IMR-90 (cell line): ENCODE data around the gene STING1. TPM values are rescaled to one million over a fixed set of nuclear protein-coding genes. Genes with fewer than 3 reads are reported as not detected.

Experiments
- ATAC-seq: fragments of 200-7000 bp; cut with Tn5 transposase; 2 replicates; pipeline ENCODE4 v1.9.1; 2020; ENCODE audit warnings: low read depth, mild to moderate bottlenecking, moderate library complexity
- BruUV-seq: library from RNA; stranded (reverse); fragments of 400-500 nt; replicated peaks from 2 replicates; lab custom pipeline; 2021; lab: Mats Ljungman, UMichigan
- CTCF ChIA-PET: fragments of 300-600 bp; formaldehyde crosslinking; extraction: SDS; loops from one replicate; lab custom pipeline; 2021; ENCODE audit warnings: antibody characterized with exemption; lab: Yijun Ruan, JAX
- POLR2A ChIA-PET: fragments of 300-600 bp; sonication (Branson Sonifier 250); formaldehyde crosslinking; loops from one replicate; lab custom pipeline; 2022; ENCODE audit warnings: antibody characterized with exemption; ENCODE audit not compliant: unreplicated experiment; lab: Charles Lee
- DNase-seq: peaks from one replicate; pipeline ENCODE4 v3.0.0; 2013
- H2AFZ ChIP-seq: replicated peaks from 2 replicates; pipeline ENCODE3; 2013; ENCODE audit warnings: low read length, mild to moderate bottlenecking; ENCODE audit not compliant: poor library complexity
- H2AK5ac ChIP-seq: 2 replicates; pipeline ENCODE4 v1.6.1; 2013; ENCODE audit warnings: low read depth, low read length, inconsistent platforms
- H2AK9ac ChIP-seq: replicated peaks from 2 replicates; pipeline ENCODE3; 2013; ENCODE audit warnings: mild to moderate bottlenecking, low read depth, low read length, moderate library complexity; ENCODE audit not compliant: poor library complexity
- H2BK120ac ChIP-seq: 2 replicates; pipeline ENCODE4 v1.6.1; 2013; ENCODE audit warnings: low read depth, low read length, inconsistent platforms
- H2BK15ac ChIP-seq: 3 replicates; pipeline ENCODE4 v1.6.1; 2013; ENCODE audit warnings: low read depth, low read length, inconsistent platforms
- H2BK20ac ChIP-seq: 2 replicates; pipeline ENCODE4 v1.6.1; 2013; ENCODE audit warnings: low read depth, mild to moderate bottlenecking, inconsistent platforms, low read length, moderate library complexity
- H2BK5ac ChIP-seq: 2 replicates; pipeline ENCODE4 v1.6.1; 2013; ENCODE audit warnings: mild to moderate bottlenecking, low read depth, low read length, inconsistent platforms; ENCODE audit not compliant: poor library complexity, severe bottlenecking
- H3K14ac ChIP-seq: replicated peaks from 2 replicates; pipeline ENCODE4 v1.6.1; 2013; ENCODE audit warnings: low read depth, low read length, inconsistent platforms
- H3K18ac ChIP-seq: 2 replicates; pipeline ENCODE4 v1.6.1; 2013; ENCODE audit warnings: low read depth, low read length, control low read depth
- H3K23ac ChIP-seq: 2 replicates; pipeline ENCODE4 v1.6.1; 2013; ENCODE audit warnings: low read depth, low read length, inconsistent platforms
- H3K27ac ChIP-seq: 2 replicates; pipeline ENCODE4 v1.5.1; 2013; ENCODE audit warnings: mild to moderate bottlenecking, control low read depth, low read length; ENCODE audit not compliant: insufficient read depth
- H3K27me3 ChIP-seq: 2 replicates; pipeline ENCODE4 v1.6.1; 2013; ENCODE audit warnings: low read length; ENCODE audit not compliant: control insufficient read depth, insufficient read depth
- H3K36me3 ChIP-seq: 2 replicates; pipeline ENCODE4 v1.6.1; 2013; ENCODE audit warnings: low read length, mixed read lengths; ENCODE audit not compliant: control insufficient read depth, insufficient read depth
- H3K4ac ChIP-seq: 2 replicates; pipeline ENCODE4 v1.6.1; 2013; ENCODE audit warnings: low read depth, low read length, inconsistent platforms
- H3K4me1 ChIP-seq: 2 replicates; pipeline ENCODE4 v1.6.1; 2013; ENCODE audit warnings: low read length, mixed read lengths; ENCODE audit not compliant: control insufficient read depth, insufficient read depth
- H3K4me2 ChIP-seq: 2 replicates; pipeline ENCODE4 v1.6.1; 2013; ENCODE audit warnings: low read depth, mild to moderate bottlenecking, control low read depth, low read length, moderate library complexity
- H3K4me3 ChIP-seq: 2 replicates; pipeline ENCODE4 v1.5.1; 2013; ENCODE audit warnings: low read depth, mild to moderate bottlenecking, control low read depth, low read length, moderate library complexity; ENCODE audit not compliant: insufficient read depth
- H3K56ac ChIP-seq: 2 replicates; pipeline ENCODE4 v1.6.1; 2013; ENCODE audit warnings: low read length, inconsistent platforms; ENCODE audit not compliant: insufficient read depth; ENCODE audit errors: extremely low read depth
- H3K79me1 ChIP-seq, 2 experiments: 2 replicates each; pipeline ENCODE4 v1.6.1; 2013; ENCODE audit warnings: low read length in 2 of 2, inconsistent platforms in 1 of 2, low read depth in 1 of 2
- H3K9ac ChIP-seq: 2 replicates; pipeline ENCODE4 v1.6.1; 2013; ENCODE audit warnings: low read depth, low read length, control low read depth
- H3K9me1 ChIP-seq: 2 replicates; pipeline ENCODE4 v1.6.1; 2013; ENCODE audit warnings: low read length, inconsistent platforms; ENCODE audit not compliant: insufficient read depth
- H3K9me3 ChIP-seq: 2 replicates; pipeline ENCODE4 v1.6.1; 2013; ENCODE audit warnings: low read length; ENCODE audit not compliant: control insufficient read depth, insufficient read depth
- H4K20me1 ChIP-seq: 2 replicates; pipeline ENCODE4 v1.6.1; 2013; ENCODE audit warnings: low read length, inconsistent platforms; ENCODE audit not compliant: insufficient read depth
- H4K5ac ChIP-seq: 2 replicates; pipeline ENCODE4 v1.6.1; 2013; ENCODE audit warnings: mild to moderate bottlenecking, low read depth, low read length, control low read depth
- H4K8ac ChIP-seq, 2 experiments: 2 replicates each; pipeline ENCODE4 v1.6.1; 2013; ENCODE audit warnings: low read depth in 2 of 2, low read length in 2 of 2, control low read depth in 1 of 2, inconsistent platforms in 1 of 2
- H4K91ac ChIP-seq: 2 replicates; pipeline ENCODE4 v1.6.1; 2013; ENCODE audit warnings: low read depth, low read length, inconsistent platforms; ENCODE audit not compliant: insufficient read depth
- CEBPB ChIP-seq: IDR thresholded peaks from 2 replicates; pipeline ENCODE4 v1.6.1; 2012; ENCODE audit warnings: low read depth, low read length, improper control_type of control experiment
- CTCF ChIP-seq: conservative IDR thresholded peaks from 2 replicates; pipeline ENCODE4 v1.5.1; 2012; ENCODE audit warnings: mild to moderate bottlenecking, low read depth, low read length, improper control_type of control experiment
- MAFK ChIP-seq: IDR thresholded peaks from 2 replicates; pipeline ENCODE4 v1.6.1; 2012; ENCODE audit warnings: low read depth, low read length, improper control_type of control experiment
- SMC3 ChIP-seq: fragments of 150-350 bp; IDR thresholded peaks from 2 replicates; pipeline ENCODE4 v1.6.1; 2016; ENCODE audit warnings: low read depth, mild to moderate bottlenecking, antibody characterized with exemption, low read length, moderate library complexity
- WGBS, 2 experiments: methylation state at CpG; one replicate each; pipeline versions ENCODE4 v1.1.5 to v1.1.7; 2013; ENCODE audit warnings: missing lambda C conversion rate in 2 of 2; ENCODE audit not compliant: insufficient read length in 1 of 2; ENCODE audit errors: extremely low coverage in 2 of 2; 5-methylcytosine and 5-hydroxymethylcytosine counted together
- dilution Hi-C: fragments of 300-500 bp; cut with HindIII; formaldehyde crosslinking; loops from one replicate; pipeline ENCODE4 v1.14.3; 2018; ENCODE audit warnings: low sequenced_read_pairs; ENCODE audit not compliant: unreplicated experiment
- in situ Hi-C: fragments of 300-500 bp; cut with MboI; formaldehyde crosslinking; loops from 3 replicates; pipeline ENCODE4 v1.14.3; 2019; ENCODE audit warnings: low sequenced_read_pairs, inconsistent platforms, mixed read lengths
- intact Hi-C: fragments of 100-400 bp; cut with micrococcal nuclease; formaldehyde crosslinking; loops from 2 replicates; pipeline ENCODE4 v1.10.0; 2022
- polyA plus RNA-seq, 3 experiments: library from polyadenylated mRNA; depleted of rRNA; stranded (reverse); fragments of >200 nt; gene quantifications; 2 replicates each; pipeline ENCODE4 v1.2.3, GENCODE V29; 2012; ENCODE audit warnings: low replicate concordance in 1 of 3
- total RNA-seq: library from RNA; depleted of rRNA; stranded (reverse); fragments of >200 nt; gene quantifications from 2 replicates; pipeline ENCODE4 v1.2.3, GENCODE V29; 2012

The STING1 gene
- total and polyA plus RNA-seq, 2 of the 4 experiments (the other 2 are of a cell fraction), result 18.6 to 63.5 TPM

DNA sequence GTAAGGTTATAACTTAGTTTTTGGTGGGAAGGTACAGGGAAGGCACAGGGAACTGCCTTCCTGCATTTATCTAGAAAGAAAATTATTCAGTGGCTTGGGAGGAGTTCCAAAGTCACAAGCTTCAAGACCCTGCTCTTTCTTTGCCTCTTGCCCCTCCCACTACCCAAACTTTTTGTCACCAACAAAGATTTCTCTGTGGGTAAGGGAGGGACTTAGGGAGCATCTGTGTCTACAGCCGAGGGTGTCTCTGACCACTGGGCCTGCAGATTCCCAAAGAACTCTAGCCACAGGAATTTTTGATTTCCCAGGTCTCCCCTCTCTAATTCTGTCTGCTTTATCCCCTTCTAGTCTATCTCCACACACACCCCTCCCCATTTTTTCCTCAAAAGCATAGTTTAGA is 22.1 kb downstream of the STING1 start:
- no peak overlapping the region for H2AFZ ChIP-seq
- WGBS, 2 experiments, result no CpG with 5 or more reads among the region's 1 CpG
- H3K79me1 ChIP-seq, result no peaks in the 10 kb centered on the region; a peak in 1 of 4 replicates
- H4K8ac ChIP-seq, result peak overlapping the region in 1 of 2 experiments; percentile 3; a peak in 2 of 4 replicates
- H3K4me2 ChIP-seq, result no peak overlapping the region
- H2BK15ac ChIP-seq, result peak overlapping the region; percentile 74; the same call in 1 of the 3 replicates
- H2BK120ac ChIP-seq, result peak overlapping the region; percentile 20; the same call in 1 of the 2 replicates
- peak overlapping the region; percentile 17; the same call in 1 of the 2 replicates for H2BK20ac ChIP-seq
- no peak overlapping the region for H3K27ac ChIP-seq
- H3K9ac ChIP-seq, result no peak overlapping the region
- CTCF ChIA-PET, result no interaction called here
- intact Hi-C loops (no loop called here), in situ Hi-C loops (no loop called here), dilution Hi-C loops (no loop called here)
- POLR2A ChIA-PET, result no interaction called here
- no peak overlapping the region; the same call in 1 of the 2 replicates for H3K4ac ChIP-seq
- no TSS peak for BruUV-seq
- ATAC-seq, result no peak
- H3K23ac ChIP-seq, result no peak overlapping the region
- peaks cover 23% of the 10 kb centered on the region for H3K4me1 ChIP-seq
- no peaks in the 10 kb centered on the region for H3K9me3 ChIP-seq
- no peak overlapping the region for H3K4me3 ChIP-seq
- H2AK9ac ChIP-seq, result no peak overlapping the region
- TF ChIP-seq CEBPB (no peak), SMC3 (no peak), MAFK (no peak), CTCF (no peak)
- no peak overlapping the region for H2BK5ac ChIP-seq
- no peak overlapping the region; the same call in 1 of the 2 replicates for H2AK5ac ChIP-seq
- no peak overlapping the region for H3K18ac ChIP-seq
- no peaks in the 10 kb centered on the region for H4K20me1 ChIP-seq
- H3K14ac ChIP-seq, result no peak overlapping the region
- no peak overlapping the region for H3K56ac ChIP-seq
- no peaks in the 10 kb centered on the region for H3K36me3 ChIP-seq
- no peaks in the 10 kb centered on the region for H3K27me3 ChIP-seq
- no peak overlapping the region; the same call in 1 of the 2 replicates for H4K5ac ChIP-seq
- peaks cover 25% of the 10 kb centered on the region for H3K9me1 ChIP-seq
- DNase-seq, result no peak
- H4K91ac ChIP-seq, result no peak overlapping the region
